ENCODE results near the gene KRTAP9-7. TPM values are rescaled to one million over a fixed set of nuclear protein-coding genes. Genes with fewer than 3 reads are reported as not detected.
A peak's percentile ranks its signal among the peaks of the same experiment; 100 is the strongest.

KRTAP9-7 gene
- total RNA-seq, 4 donors from 2014 or later, result 10.0 to 20.3 TPM; not detected in 2

DNA sequence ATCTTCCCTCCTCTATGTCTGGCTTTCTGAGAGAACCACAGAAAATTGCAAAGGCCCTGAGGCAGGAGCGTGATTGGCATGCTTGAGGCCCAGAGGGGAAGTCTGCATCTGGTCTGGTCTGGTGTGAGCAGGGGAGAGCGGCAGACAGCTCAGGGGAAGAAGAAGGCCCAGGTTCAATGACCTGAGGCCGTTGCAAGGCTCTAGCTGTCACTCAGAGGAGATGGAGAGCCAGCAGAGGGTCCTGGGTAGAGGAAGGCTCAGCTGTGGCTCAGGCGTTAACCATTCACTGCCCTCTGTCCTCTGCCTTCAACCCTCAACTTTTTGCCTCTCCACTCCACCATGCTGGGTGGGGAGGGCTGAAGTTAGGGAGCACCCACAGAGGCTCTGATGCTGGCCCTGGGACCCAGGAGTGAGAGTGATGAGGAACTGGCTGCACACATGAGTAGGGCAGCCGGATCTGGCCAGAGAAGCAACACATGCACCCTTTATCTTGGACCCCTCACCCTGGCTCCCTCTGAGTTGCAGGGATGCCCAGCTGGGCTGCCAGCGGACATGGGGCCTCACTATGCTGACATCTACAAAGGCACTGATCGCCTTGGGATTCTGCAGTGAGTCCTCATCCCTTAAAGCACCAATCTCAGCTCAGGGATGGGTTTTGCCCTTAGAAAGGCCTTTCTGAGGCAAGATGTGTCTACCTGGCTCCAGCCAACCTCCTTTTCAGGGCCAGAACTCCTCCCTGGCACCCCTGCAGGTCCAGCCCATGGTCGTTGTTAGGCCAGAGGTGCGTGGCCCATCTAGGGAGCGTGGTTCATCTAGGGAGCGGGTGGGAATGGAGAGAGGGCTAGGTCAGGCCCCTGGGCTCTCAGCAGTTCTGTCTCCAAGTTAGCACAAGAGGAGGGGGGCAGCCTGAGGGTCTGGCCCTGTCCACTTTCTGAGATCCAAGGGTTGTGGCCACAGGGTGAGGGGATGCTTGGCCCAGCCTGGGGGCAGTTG, 47.7 kb downstream of the KRTAP9-7 start:
- H3K27ac ChIP-seq, result no peak overlapping the region
- no peaks in the 10 kb centered on the region for H3K36me3 ChIP-seq
- no peaks in the 10 kb centered on the region for H3K9me3 ChIP-seq
- H3K27me3 ChIP-seq, result no peaks in the 10 kb centered on the region
- no peak for TF ChIP-seq CTCF (IDR thresholded peaks at IDR 0.05)
- no peak for TF ChIP-seq EP300 (IDR thresholded peaks at IDR 0.05)
- no peak for TF ChIP-seq POLR2AphosphoS5 (IDR thresholded peaks at IDR 0.05)
- TF ChIP-seq POLR2A (IDR thresholded peaks at IDR 0.05), result no peak
- H3K4me3 ChIP-seq, result no peak overlapping the region
- DNase-seq (ENCODE audit: low spot score in 2 of 2), result no peak
- H3K4me1 ChIP-seq, result peaks cover 4% of the 10 kb centered on the region
- 89% methylated on average over 6 of the region's 11 CpGs for WGBS

- WGBS, result 71% methylated on average over 15 of the region's 16 CpGs
- Histone ChIP-seq H3K4me3 (no peak overlapping the region), H3K27ac (no peak overlapping the region), H3K4me1 (peaks cover 4% of the 10 kb centered on the region), H3K27me3 (no peaks in the 10 kb centered on the region), H3K9me3 (no peaks in the 10 kb centered on the region), H3K36me3 (no peaks in the 10 kb centered on the region)
- TF ChIP-seq POLR2A (IDR thresholded peaks at IDR 0.05), result no peak
- TF ChIP-seq CTCF (IDR thresholded peaks at IDR 0.05), result peak in 1 of 2 donors; percentile 21
- DNase-seq (ENCODE audit: low spot score in 2 of 2), result no peak
Observed at GRCh38 chr17:41324180-41325075, 48.9 kb downstream of the KRTAP9-7 start.

GRCh38 chr17:41325126-41325525, 49.6 kb downstream of the KRTAP9-7 start:
- H3K27me3 ChIP-seq, result no peaks in the 10 kb centered on the region
- H3K4me3 ChIP-seq, result no peak overlapping the region
- H3K9me3 ChIP-seq, result no peaks in the 10 kb centered on the region
- H3K27ac ChIP-seq, result no peak overlapping the region
- peaks cover 4% of the 10 kb centered on the region for H3K4me1 ChIP-seq
- DNase-seq (ENCODE audit: low spot score in 2 of 2), result no peak
- WGBS, result 88% methylated on average over 6 of the region's 10 CpGs
- TF ChIP-seq EP300 (IDR thresholded peaks at IDR 0.05) (no peak), POLR2AphosphoS5 (IDR thresholded peaks at IDR 0.05) (no peak), POLR2A (IDR thresholded peaks at IDR 0.05) (no peak), CTCF (IDR thresholded peaks at IDR 0.05) (no peak)
- no peaks in the 10 kb centered on the region for H3K36me3 ChIP-seq

GRCh38 chr17:41325611-41326010, 50.1 kb downstream of the KRTAP9-7 start:
- DNase-seq (ENCODE audit: low spot score in 2 of 2), result no peak
- WGBS, result 94% methylated on average over 3 of the region's 6 CpGs

More at GRCh38 chr17:41325611-41326010, 50.1 kb downstream of the KRTAP9-7 start:
- Histone ChIP-seq H3K4me1 (peaks cover 4% of the 10 kb centered on the region), H3K27ac (no peak overlapping the region), H3K36me3 (no peaks in the 10 kb centered on the region), H3K27me3 (no peaks in the 10 kb centered on the region), H3K9me3 (no peaks in the 10 kb centered on the region), H3K4me3 (no peak overlapping the region)
- TF ChIP-seq EP300 (IDR thresholded peaks at IDR 0.05) (no peak), CTCF (IDR thresholded peaks at IDR 0.05) (no peak), POLR2A (IDR thresholded peaks at IDR 0.05) (no peak), POLR2AphosphoS5 (IDR thresholded peaks at IDR 0.05) (no peak)

Other genes starting within 250 kb of the KRTAP9-7 start
- 100 to 1,000 TPM in 1 of 4 donors, 10 to 100 TPM in 2, 1 to 10 TPM in 1; 1.6 to 199 (median 40.4) TPM for gene KRTAP1-5, start 248.5 kb upstream of the KRTAP9-7 start, total RNA-seq
- 1 to 10 TPM in 1 of 4 donors, not detected in 3; 3.2 TPM for gene KRTAP1-4, start 245.5 kb upstream of the KRTAP9-7 start, total RNA-seq
- gene KRTAP1-3, start 240.8 kb upstream of the KRTAP9-7 start, total RNA-seq, result 100 to 1,000 TPM in 1 of 4 donors, 10 to 100 TPM in 2, not detected in 1; 10.7 to 140 (median 28.7) TPM
- 100 to 1,000 TPM in 1 of 4 donors, 10 to 100 TPM in 1, 1 to 10 TPM in 1, not detected in 1; 9.9 to 165 (median 46.0) TPM for gene KRTAP1-1, start 234.2 kb upstream of the KRTAP9-7 start, total RNA-seq
- gene KRTAP2-1, start 228.4 kb upstream of the KRTAP9-7 start, total RNA-seq, result 100 to 1,000 TPM in 1 of 4 donors, 10 to 100 TPM in 2, not detected in 1; 20.1 to 128 (median 37.2) TPM
- 10 to 100 TPM in 2 of 4 donors, 1 to 10 TPM in 1, not detected in 1; 8.2 to 41.6 (median 25.3) TPM for gene KRTAP2-2, start 220.5 kb upstream of the KRTAP9-7 start, total RNA-seq
- gene KRTAP2-3, start 215.6 kb upstream of the KRTAP9-7 start, total RNA-seq, result 10 to 100 TPM in 1 of 4 donors, under 1 TPM in 1, not detected in 2; 0.64 to 10.8 TPM
- gene KRTAP2-4, start 209.8 kb upstream of the KRTAP9-7 start, total RNA-seq, result 10 to 100 TPM in 2 of 4 donors, 1 to 10 TPM in 1, not detected in 1; 6.5 to 76.9 (median 13.4) TPM
- 10 to 100 TPM in 1 of 4 donors, 1 to 10 TPM in 2, not detected in 1; 7.9 to 50.0 (median 8.5) TPM for gene KRTAP4-7, start 191.5 kb upstream of the KRTAP9-7 start, total RNA-seq
- gene KRTAP4-8, start 177.6 kb upstream of the KRTAP9-7 start, total RNA-seq, result 10 to 100 TPM in 2 of 4 donors, 1 to 10 TPM in 1, not detected in 1; 4.4 to 15.2 (median 13.6) TPM
- gene KRTAP4-16, start 173.5 kb upstream of the KRTAP9-7 start, total RNA-seq, result not detected
- 10 to 100 TPM in 3 of 4 donors, not detected in 1; 10.1 to 58.8 (median 13.1) TPM for gene KRTAP4-9, start 170.3 kb upstream of the KRTAP9-7 start, total RNA-seq
- gene KRTAP4-11, start 157.3 kb upstream of the KRTAP9-7 start, total RNA-seq, result 10 to 100 TPM in 1 of 4 donors, 1 to 10 TPM in 2, not detected in 1; 4.3 to 23.4 (median 5.6) TPM
- 10 to 100 TPM in 1 of 4 donors, 1 to 10 TPM in 2, not detected in 1; 6.1 to 54.5 (median 8.3) TPM for gene KRTAP4-12, start 151.5 kb upstream of the KRTAP9-7 start, total RNA-seq
- 10 to 100 TPM in 2 of 4 donors, 1 to 10 TPM in 1, not detected in 1; 9.0 to 45.0 (median 13.0) TPM for gene KRTAP4-6, start 135.2 kb upstream of the KRTAP9-7 start, total RNA-seq
- gene KRTAP4-5, start 125.9 kb upstream of the KRTAP9-7 start, total RNA-seq, result 10 to 100 TPM in 1 of 4 donors, 1 to 10 TPM in 2, not detected in 1; 1.1 to 19.2 (median 2.2) TPM
- gene KRTAP4-4, start 115.0 kb upstream of the KRTAP9-7 start, total RNA-seq, result 10 to 100 TPM in 2 of 4 donors, 1 to 10 TPM in 1, not detected in 1; 7.7 to 81.7 (median 24.6) TPM
- gene KRTAP4-3, start 107.5 kb upstream of the KRTAP9-7 start, total RNA-seq, result 10 to 100 TPM in 2 of 4 donors, 1 to 10 TPM in 1, not detected in 1; 9.0 to 35.4 (median 16.4) TPM
- gene KRTAP4-2, start 97.5 kb upstream of the KRTAP9-7 start, total RNA-seq, result 10 to 100 TPM in 3 of 4 donors, not detected in 1; 16.1 to 86.3 (median 16.3) TPM
- gene KRTAP4-1, start 90.8 kb upstream of the KRTAP9-7 start, total RNA-seq, result 10 to 100 TPM in 2 of 4 donors, 1 to 10 TPM in 1, not detected in 1; 4.2 to 51.7 (median 16.7) TPM
- 1 to 10 TPM in 1 of 4 donors, not detected in 3; 1.1 TPM for gene KRTAP9-1, start 85.8 kb upstream of the KRTAP9-7 start, total RNA-seq
- 100 to 1,000 TPM in 1 of 4 donors, 10 to 100 TPM in 2, not detected in 1; 36.3 to 127 (median 60.8) TPM for gene KRTAP9-2, start 49.0 kb upstream of the KRTAP9-7 start, total RNA-seq
- gene KRTAP9-3, start 43.2 kb upstream of the KRTAP9-7 start, total RNA-seq, result 100 to 1,000 TPM in 1 of 4 donors, 10 to 100 TPM in 2, not detected in 1; 29.0 to 178 (median 61.4) TPM
- gene KRTAP9-8, start 37.7 kb upstream of the KRTAP9-7 start, total RNA-seq, result 10 to 100 TPM in 3 of 4 donors, not detected in 1; 27.1 to 89.8 (median 46.6) TPM
- 100 to 1,000 TPM in 1 of 4 donors, 10 to 100 TPM in 2, not detected in 1; 18.8 to 103 (median 50.1) TPM for gene KRTAP9-4, start 26.0 kb upstream of the KRTAP9-7 start, total RNA-seq
- gene KRTAP9-9, start 20.3 kb upstream of the KRTAP9-7 start, total RNA-seq, result 10 to 100 TPM in 3 of 4 donors, not detected in 1; 14.3 to 53.1 (median 23.9) TPM
- 1 to 10 TPM in 1 of 4 donors, under 1 TPM in 1, not detected in 2; 0.52 to 7.1 TPM for gene KRTAP9-6, start 10.3 kb upstream of the KRTAP9-7 start, total RNA-seq
- 1 to 10 TPM in 2 of 4 donors, under 1 TPM in 1, not detected in 1; 0.85 to 3.4 (median 2.2) TPM for gene KRTAP29-1, start 27.2 kb downstream of the KRTAP9-7 start, total RNA-seq
- 10 to 100 TPM in 1 of 4 donors, 1 to 10 TPM in 2, not detected in 1; 2.2 to 22.0 (median 4.0) TPM for gene KRTAP16-1, start 33.6 kb downstream of the KRTAP9-7 start, total RNA-seq
- gene KRTAP17-1, start 40.0 kb downstream of the KRTAP9-7 start, total RNA-seq, result 10 to 100 TPM in 2 of 4 donors, 1 to 10 TPM in 1, not detected in 1; 8.0 to 81.5 (median 24.2) TPM
- gene KRT33A, start 75.1 kb downstream of the KRTAP9-7 start, total RNA-seq, result 100 to 1,000 TPM in 1 of 4 donors, 10 to 100 TPM in 1, 1 to 10 TPM in 2; 1.2 to 144 (median 8.3) TPM
- 100 to 1,000 TPM in 1 of 4 donors, 10 to 100 TPM in 2, not detected in 1; 10.7 to 194 (median 27.9) TPM for gene KRT33B, start 94.1 kb downstream of the KRTAP9-7 start, total RNA-seq
- gene KRT34, start 106.6 kb downstream of the KRTAP9-7 start, total RNA-seq, result 100 to 1,000 TPM in 1 of 4 donors, 10 to 100 TPM in 2, under 1 TPM in 1; 0.56 to 117 (median 22.2) TPM
- gene KRT31, start 121.9 kb downstream of the KRTAP9-7 start, total RNA-seq, result 100 to 1,000 TPM in 1 of 4 donors, 10 to 100 TPM in 3; 38.5 to 618 (median 84.8) TPM
- gene KRT37, start 148.9 kb downstream of the KRTAP9-7 start, total RNA-seq, result 1 to 10 TPM in 1 of 4 donors, under 1 TPM in 1, not detected in 2; 0.53 to 7.1 TPM
- gene KRT38, start 165.3 kb downstream of the KRTAP9-7 start, total RNA-seq, result 10 to 100 TPM in 1 of 4 donors, 1 to 10 TPM in 2, not detected in 1; 1.6 to 21.6 (median 3.9) TPM
- 10 to 100 TPM in 3 of 4 donors, under 1 TPM in 1; 0.40 to 71.2 (median 14.8) TPM for gene KRT32, start 191.7 kb downstream of the KRTAP9-7 start, total RNA-seq
- 100 to 1,000 TPM in 1 of 4 donors, 10 to 100 TPM in 2, 1 to 10 TPM in 1; 2.5 to 156 (median 38.8) TPM for gene KRT35, start 205.5 kb downstream of the KRTAP9-7 start, total RNA-seq
- gene KRT36, start 214.2 kb downstream of the KRTAP9-7 start, total RNA-seq, result 1 to 10 TPM in 2 of 4 donors, under 1 TPM in 1, not detected in 1; 0.79 to 3.9 (median 1.2) TPM
- under 1 TPM in 1 of 4 donors, not detected in 3; 0.51 TPM for gene KRT13, start 229.9 kb downstream of the KRTAP9-7 start, total RNA-seq
- gene KRT15, start 243.2 kb downstream of the KRTAP9-7 start, total RNA-seq, result 1,000 to 10,000 TPM in 3 of 4 donors, 100 to 1,000 TPM in 1; 690 to 2,507 (median 1,431) TPM

Measured in suprapubic skin (tissue), 4 donors.